Activated naive CD8-positive, alpha-beta T cell treated with anti-CD3 and anti-CD28 coated beads, Interleukin-2, amount 50 U/mL, for 16 hours (primary cell): ENCODE data around the gene TSPAN33.
"Not testable (repeated sequence)": the region's sequence is repeated elsewhere in the genome, so short reads cannot be mapped to it uniquely, and the experiment has no call there.

Experiments
- DNase-seq: peaks from one replicate; pipeline ENCODE4 v3.0.0-alpha.2; 2020; ENCODE audit warnings: low read depth, low spot score

TSPAN33 gene

GRCh38 chr7:129169686-129170440 is 25.4 kb downstream of the TSPAN33 start:
- DNase-seq = no peak

- DNase-seq = no peak
These were observed 26.0 kb downstream of the TSPAN33 start for GRCh38 chr7:129170441-129171021.

- not testable (repeated sequence) for DNase-seq
These were observed 29.4 kb downstream of the TSPAN33 start for GRCh38 chr7:129173861-129174260.

- no peak for DNase-seq
These were observed 32.6 kb downstream of the TSPAN33 start for GRCh38 chr7:129176916-129177710.

- no peak for DNase-seq
These were observed 40.6 kb downstream of the TSPAN33 start for GRCh38 chr7:129184981-129185670.

DNA sequence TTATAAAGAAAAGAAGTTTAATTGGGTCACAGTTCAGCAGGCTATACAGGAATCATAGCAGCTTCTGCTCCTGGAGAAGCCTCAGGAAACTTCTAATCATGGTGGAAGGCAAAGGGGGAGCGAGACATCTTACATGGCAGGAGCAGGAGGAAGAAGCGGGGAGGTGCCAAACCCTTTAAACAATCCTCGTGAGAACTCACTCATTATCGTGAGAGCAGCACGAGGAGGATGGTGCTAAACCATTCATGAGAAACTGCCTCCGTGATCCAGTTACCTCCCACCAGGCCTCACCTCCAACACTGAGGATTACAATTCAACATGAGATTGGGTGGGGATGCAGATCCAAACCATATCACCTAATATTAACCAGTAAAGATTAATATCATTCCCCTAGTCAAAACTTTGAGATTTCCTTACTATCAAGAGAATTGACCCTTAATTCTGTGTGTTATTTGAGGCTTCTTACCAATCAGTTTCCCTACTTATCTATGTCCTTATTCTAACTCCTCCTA is 42.3 kb downstream of the TSPAN33 start:
- no peak for DNase-seq

GRCh38 chr7:129187681-129188371 is 43.3 kb downstream of the TSPAN33 start:
- no peak for DNase-seq

GRCh38 chr7:129188372-129188891 is 43.9 kb downstream of the TSPAN33 start, which contains the start of gene SMO:
TSS of gene SMO (plus strand) at chr7:129188633. CDS start at chr7:129189152, 519 bp downstream.
- no peak for DNase-seq

- no peak for DNase-seq
These were observed 44.6 kb downstream of the TSPAN33 start for GRCh38 chr7:129188892-129189660.

DNA sequence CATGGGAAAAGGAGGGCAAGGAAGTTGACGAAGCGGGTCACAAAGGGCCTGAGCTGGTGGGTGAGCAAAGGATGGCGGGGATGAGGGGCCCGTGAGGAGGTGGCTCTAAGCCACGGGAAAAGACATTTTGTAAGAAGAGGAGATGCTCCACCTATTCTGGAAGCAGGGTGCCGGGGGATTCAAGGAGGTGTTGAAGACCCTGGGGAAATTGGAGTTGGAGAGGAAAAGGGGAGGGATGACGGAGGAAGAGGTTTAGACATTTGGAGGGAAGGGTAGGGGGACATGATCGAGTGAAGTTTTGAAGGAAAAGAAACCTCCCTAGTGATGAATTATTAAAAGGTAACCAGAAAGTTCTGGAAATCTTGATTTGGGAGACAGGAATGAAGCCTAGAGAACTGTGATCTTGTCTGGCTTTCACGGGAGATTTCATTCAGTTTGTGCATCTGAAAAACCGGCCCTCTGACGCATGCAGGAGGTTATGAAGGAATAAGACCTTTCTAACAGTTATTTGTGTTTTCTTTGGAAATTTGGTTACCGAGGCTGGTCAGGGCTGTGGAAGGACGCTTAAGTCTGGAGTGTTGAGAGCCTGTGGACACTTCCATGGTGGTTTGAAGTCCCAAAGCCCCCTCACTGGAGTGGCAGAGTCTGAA is 45.3 kb downstream of the TSPAN33 start:
- no peak for DNase-seq

DNA sequence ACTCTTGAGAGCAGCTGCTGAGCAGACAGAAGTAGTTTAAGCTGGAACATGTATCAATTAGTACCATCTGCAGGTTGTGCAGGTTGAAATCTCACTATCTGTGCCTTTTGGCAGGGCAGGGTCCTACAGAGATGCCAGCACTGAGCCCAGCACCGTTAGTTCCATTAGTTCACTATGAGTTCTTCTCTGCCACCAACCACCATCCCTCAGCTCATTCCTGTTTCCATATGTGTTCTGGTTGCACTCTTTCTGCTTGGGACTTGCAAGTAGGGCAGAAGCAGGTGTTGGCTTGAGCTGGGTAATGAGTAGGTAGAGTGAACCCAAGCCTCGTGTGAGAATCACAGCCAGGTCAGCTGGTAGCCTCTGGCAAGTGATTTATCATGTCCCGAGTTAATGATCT is 46.8 kb downstream of the TSPAN33 start:
- DNase-seq = no peak

DNA sequence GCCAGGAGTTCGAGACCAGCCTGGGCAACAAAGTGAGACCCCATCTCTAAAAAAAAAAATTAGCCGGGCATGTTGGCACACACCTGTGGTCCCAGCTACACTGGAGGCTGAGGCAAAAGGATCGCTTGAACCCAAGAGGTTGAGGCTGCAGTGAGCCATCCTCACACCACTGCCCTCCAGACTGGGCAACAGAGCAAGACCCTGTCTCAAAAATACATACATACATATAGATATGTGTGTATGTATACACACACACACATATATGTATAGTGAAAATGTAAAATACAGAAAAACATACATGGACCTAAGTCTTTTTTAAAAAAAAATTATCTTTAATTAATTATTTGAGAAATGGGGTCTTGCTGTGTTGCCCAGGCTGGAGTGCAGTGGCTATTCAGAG is 49.4 kb downstream of the TSPAN33 start:
- DNase-seq = no peak

DNA sequence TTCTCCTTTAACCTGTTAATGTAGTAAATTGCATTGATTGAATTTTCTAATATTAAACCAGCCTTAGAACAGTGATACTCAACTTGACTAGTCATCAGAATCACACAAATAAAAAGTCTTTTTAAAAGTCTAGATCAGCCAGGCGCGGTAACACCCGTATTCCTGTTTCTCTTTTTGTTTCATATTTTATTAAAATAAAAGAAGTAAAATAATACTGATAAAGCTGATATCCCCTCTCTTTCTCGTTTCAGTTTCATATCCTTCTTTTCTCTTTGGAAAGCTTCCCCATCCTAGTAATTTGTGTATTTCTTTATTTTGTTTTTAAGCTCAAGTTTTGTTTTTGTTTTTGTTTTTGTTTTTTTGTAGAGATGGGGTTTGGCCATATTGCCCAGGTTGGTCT is 53.3 kb downstream of the TSPAN33 start:
- no peak for DNase-seq

DNA sequence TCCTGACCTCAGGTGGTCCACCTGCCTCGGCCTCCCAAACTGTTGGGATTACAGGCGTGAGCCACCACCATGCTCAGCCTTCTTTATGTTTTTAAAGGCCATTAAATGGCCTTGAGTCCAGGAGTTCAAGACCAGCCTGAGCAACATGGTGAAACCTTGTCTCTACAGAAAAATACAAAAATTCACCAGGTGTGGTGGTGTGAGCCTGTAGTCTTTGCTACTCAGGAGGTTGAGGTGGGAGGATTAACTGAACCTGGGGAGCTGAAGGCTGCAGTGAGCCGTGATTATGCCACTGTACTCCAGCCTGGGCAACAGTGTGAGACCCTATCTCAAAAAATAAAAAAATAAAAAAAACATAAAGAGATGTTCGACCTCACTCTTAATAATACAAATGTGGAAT is 54.9 kb downstream of the TSPAN33 start:
- DNase-seq = no peak

DNA sequence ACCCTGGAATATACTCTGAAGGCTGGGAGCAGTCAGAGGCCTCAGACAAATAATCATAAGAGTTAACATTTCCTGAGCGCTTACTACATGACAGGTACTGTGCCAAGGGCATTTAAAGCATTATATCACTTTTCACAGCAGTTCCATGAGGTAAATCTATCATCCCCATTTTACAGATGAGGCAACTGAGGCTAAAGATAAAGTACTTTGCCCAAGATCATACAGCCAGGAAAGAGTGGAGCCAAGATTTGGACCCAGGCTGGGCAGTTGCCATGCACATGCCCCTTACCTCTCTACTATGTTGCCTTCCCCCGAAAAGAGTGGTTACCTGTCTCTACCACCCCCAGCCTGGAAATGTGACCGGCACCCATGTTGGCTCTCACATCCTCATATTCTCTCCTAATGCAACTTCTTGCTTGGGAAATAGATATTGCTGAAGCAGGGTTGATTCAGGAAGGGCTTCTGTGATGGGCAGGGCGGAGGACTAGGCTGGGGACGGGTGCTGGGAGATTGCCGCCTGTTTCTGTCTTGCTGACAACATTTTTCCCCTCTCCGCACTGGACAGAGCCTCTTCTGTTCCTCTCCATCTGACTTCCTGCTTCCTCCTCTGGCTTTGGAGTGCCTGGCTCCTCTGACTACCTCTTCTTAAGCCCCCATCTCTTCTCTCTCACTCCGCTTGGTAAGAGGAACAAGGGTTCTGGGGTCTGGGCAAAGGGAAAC is 57.7 kb downstream of the TSPAN33 start:
- DNase-seq = no peak

DNA sequence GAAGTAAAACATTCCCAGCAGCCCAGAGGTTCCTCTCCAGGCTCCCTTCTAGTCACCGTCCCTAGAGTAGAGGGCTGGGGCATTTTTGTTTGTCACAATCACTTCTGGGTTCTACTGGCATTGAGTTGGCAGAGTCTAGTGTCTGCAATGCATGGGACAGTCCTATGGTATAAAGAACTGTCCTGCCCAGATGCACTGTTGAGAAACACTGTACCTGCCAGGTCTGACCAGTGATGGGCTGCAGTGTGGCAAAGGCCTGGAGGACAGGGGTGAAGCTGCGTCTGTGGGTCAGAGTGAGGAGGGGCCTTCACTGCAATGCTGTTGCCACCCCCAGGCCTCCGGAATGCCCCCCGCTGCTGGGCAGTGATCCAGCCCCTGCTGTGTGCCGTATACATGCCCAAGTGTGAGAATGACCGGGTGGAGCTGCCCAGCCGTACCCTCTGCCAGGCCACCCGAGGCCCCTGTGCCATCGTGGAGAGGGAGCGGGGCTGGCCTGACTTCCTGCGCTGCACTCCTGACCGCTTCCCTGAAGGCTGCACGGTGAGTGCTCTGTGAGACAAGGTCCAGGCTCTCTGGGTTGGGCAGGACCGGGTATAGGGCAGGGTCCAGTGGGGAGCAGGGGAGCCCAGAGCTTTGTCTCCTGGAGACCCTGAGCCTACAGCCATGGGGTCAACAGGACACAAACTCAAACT is 58.7 kb downstream of the TSPAN33 start:
- DNase-seq = no peak

DNA sequence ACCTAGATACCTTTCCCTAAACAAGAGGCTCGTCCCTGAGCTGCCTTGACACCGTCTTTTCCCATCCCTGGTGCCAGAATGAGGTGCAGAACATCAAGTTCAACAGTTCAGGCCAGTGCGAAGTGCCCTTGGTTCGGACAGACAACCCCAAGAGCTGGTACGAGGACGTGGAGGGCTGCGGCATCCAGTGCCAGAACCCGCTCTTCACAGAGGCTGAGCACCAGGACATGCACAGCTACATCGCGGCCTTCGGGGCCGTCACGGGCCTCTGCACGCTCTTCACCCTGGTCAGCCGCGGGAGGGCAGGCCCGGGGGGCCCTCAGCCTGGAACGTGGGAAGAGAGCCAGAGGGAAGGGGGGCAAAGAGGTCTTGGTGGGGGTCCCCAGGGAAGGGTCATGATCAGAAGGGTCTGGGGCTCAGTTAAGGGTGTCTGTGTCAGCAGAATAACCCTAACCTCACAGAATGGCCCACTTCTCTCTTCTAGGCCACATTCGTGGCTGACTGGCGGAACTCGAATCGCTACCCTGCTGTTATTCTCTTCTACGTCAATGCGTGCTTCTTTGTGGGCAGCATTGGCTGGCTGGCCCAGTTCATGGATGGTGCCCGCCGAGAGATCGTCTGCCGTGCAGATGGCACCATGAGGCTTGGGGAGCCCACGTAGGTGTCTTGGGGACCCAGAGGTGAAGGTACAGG is 60.8 kb downstream of the TSPAN33 start:
- no peak for DNase-seq
